ENCODE measurements around the gene MTX1.
A peak's percentile ranks its signal among the peaks of the same experiment; 100 is the strongest.

MTX1 gene

GRCh38 chr1:155171836-155172731 is 36.4 kb upstream of the MTX1 start:
- H3K4me3 ChIP-seq (ENCODE audit: low read length) = peak overlapping the region; percentile 98
- TF ChIP-seq CTCF (conservative IDR thresholded peaks at IDR 0.05; ENCODE audit: low read length) = no peak
- no peak for DNase-seq (ENCODE audit: low read depth)

- DNase-seq (ENCODE audit: low read depth) = peak; percentile 95
- peak within 1 kb of the TSS; percentile 98 for H3K4me3 ChIP-seq (ENCODE audit: low read length)
- TF ChIP-seq CTCF (conservative IDR thresholded peaks at IDR 0.05; ENCODE audit: low read length) = peak; percentile 86
Observed at GRCh38 chr1:155172732-155173477, 35.6 kb upstream of the MTX1 start, which contains the start of gene KRTCAP2. Gene KRTCAP2 (minus strand): TSS chr1:155173304. CDS start chr1:155173224, 80 bp downstream.

GRCh38 chr1:155173478-155174323 is 34.8 kb upstream of the MTX1 start, which contains the start of gene TRIM46:
Gene TRIM46 (plus strand): TSS chr1:155173849. CDS start chr1:155173967, 118 bp downstream.
- H3K4me3 ChIP-seq (ENCODE audit: low read length) = peak within 1 kb of the TSS; percentile 98
- DNase-seq (ENCODE audit: low read depth) = peak; percentile 47
- no peak for TF ChIP-seq CTCF (conservative IDR thresholded peaks at IDR 0.05; ENCODE audit: low read length)

GRCh38 chr1:155174324-155175280 is 33.9 kb upstream of the MTX1 start:
- H3K4me3 ChIP-seq (ENCODE audit: low read length) = peak overlapping the region; percentile 98
- TF ChIP-seq CTCF (conservative IDR thresholded peaks at IDR 0.05; ENCODE audit: low read length) = no peak
- DNase-seq (ENCODE audit: low read depth) = no peak

- TF ChIP-seq CTCF (conservative IDR thresholded peaks at IDR 0.05; ENCODE audit: low read length) = no peak
- H3K4me3 ChIP-seq (ENCODE audit: low read length) = no peak overlapping the region
- no peak for DNase-seq (ENCODE audit: low read depth)
Observed at GRCh38 chr1:155175281-155175926, 33.1 kb upstream of the MTX1 start.

Data from AG10803 (cell line).